Ascending aorta (tissue), 2 donors: ENCODE measurements around the gene DNAH1. TPM values are rescaled to one million over a fixed set of nuclear protein-coding genes. Genes with fewer than 3 reads are reported as not detected.

Source experiments
- DNase-seq, 2 donors: peaks; one replicate each; pipeline ENCODE4 v3.0.0-alpha.2; 2019; ENCODE audit warnings: low spot score in 2 of 2
- H3K27ac ChIP-seq, 2 donors: fragments of 200-600 bp; sonication (generic); one replicate each; pipeline ENCODE4 v1.5.1; 2016 to 2017; ENCODE audit warnings: mild to moderate bottlenecking in 1 of 2
- H3K27me3 ChIP-seq: fragments of 200-600 bp; sonication (generic); one replicate; pipeline ENCODE4 v1.5.1; 2017
- H3K36me3 ChIP-seq, 2 donors: fragments of 200-600 bp; sonication (generic); one replicate each; pipeline ENCODE4 v1.5.1; 2016
- H3K4me1 ChIP-seq, 2 donors: fragments of 200-600 bp; sonication (generic); one replicate each; pipeline ENCODE4 v1.5.1; 2016 to 2017; ENCODE audit warnings: mild to moderate bottlenecking in 1 of 2
- H3K4me3 ChIP-seq, 2 donors: fragments of 200-600 bp; sonication (generic); one replicate each; pipeline ENCODE4 v1.5.1; 2016 to 2017; ENCODE audit warnings: mild to moderate bottlenecking in 1 of 2
- H3K9me3 ChIP-seq, 2 donors: fragments of 200-600 bp; sonication (generic); one replicate each; pipeline ENCODE4 v1.5.1; 2016
- CTCF ChIP-seq, 3 experiments: fragments of 200-600 bp in 2 of 3; fragments of 450-650 bp in 1 of 3; sonication (generic) in 2 of 3; IDR thresholded peaks; one replicate each; pipeline ENCODE4 v1.5.1; 2016 to 2019; ENCODE audit warnings: antibody characterized with exemption in 3 of 3, mild to moderate bottlenecking in 1 of 3, moderate library complexity in 1 of 3
- intact Hi-C: fragments of 100-400 bp; cut with DNase I; formaldehyde crosslinking; loops from one replicate; pipeline ENCODE4 v1.15.1; 2023
- total RNA-seq: library from RNA; depleted of rRNA; stranded (reverse); fragments of >200 nt; gene quantifications from one replicate; pipeline ENCODE4 v1.1.0, GENCODE V29; 2016

Gene DNAH1
- total RNA-seq, 1 donor from 2014 or later, result 7.6 TPM

DNA sequence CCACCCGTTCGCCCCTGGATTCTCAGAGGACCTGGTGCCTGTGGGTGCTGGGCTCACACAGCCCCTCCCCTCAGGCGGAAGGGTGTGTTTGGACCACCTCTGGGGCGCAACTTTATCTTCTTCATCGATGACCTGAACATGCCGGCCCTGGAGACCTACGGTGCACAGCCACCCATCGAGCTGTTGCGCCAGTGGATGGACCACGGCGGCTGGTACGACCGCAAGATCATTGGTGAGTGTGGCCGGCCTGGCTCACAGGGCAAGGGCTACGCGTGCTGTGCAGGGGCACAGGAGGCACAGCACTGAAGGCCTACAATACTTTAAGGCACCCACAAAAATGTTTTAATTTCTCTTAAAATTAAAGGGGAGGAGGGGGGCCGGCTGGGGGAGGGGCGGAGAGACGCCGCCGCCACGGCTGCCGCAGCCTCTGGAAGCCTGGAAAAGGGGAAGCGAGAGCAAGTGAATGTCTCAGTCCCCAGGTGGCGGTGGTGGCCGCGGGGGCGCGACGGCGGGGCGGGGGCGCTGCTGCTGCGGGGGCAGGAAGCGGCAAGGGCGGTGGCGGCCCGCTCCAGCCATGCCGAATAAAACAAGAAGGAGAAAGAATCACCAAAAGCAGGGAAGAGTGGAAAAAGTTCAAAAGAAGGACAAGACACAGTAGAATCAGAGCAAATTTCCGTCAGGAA lies 56.8 kb downstream of the DNAH1 start:
- no peak overlapping the region for H3K27ac ChIP-seq
- peak overlapping the region in 1 of 2 donors; percentile 17 for H3K4me3 ChIP-seq

DNA sequence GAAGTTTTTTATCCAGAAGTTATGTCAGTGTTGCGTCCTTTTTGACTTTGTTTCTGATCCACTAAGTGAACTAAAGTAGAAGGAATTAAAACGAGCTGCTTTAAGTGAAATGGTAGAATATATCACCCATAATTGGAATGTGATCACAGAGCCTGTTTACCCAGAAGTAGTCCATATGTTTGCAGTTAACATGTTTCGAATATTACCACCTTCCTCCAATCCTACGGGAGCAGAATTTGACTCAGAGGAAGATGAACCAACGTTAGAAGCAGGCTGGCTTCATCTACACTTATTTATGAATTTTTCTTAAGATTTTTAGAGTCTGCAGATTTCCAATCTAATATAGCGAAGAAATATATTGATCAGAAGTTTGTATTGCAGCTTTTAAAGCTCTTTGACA lies 57.6 kb downstream of the DNAH1 start:
- intact Hi-C loops, result no loop called here
- no peak overlapping the region for H3K4me3 ChIP-seq
- no peak for TF ChIP-seq CTCF (IDR thresholded peaks at IDR 0.05)

More for the DNA sequence above, 56.8 kb downstream of the DNAH1 start:
- no peak for DNase-seq
- Histone ChIP-seq H3K9me3 (no peaks in the 10 kb centered on the region), H3K4me1 (no peaks in the 10 kb centered on the region), H3K36me3 (peaks cover 6 to 11% of the 10 kb centered on the region in 2 donors), H3K27me3 (no peaks in the 10 kb centered on the region)
- intact Hi-C loops, result no loop called here
- no peak for TF ChIP-seq CTCF (IDR thresholded peaks at IDR 0.05)

GRCh38 chr3:52374173-52374572 lies 58.1 kb downstream of the DNAH1 start:
- no peak for DNase-seq

More for the DNA sequence above, 57.6 kb downstream of the DNAH1 start:
- no peak for DNase-seq
- Histone ChIP-seq H3K27ac (no peak overlapping the region), H3K4me1 (no peaks in the 10 kb centered on the region), H3K27me3 (no peaks in the 10 kb centered on the region), H3K36me3 (peaks cover 6 to 11% of the 10 kb centered on the region in 2 donors), H3K9me3 (no peaks in the 10 kb centered on the region)

GRCh38 chr3:52379610-52380009 lies 63.5 kb downstream of the DNAH1 start:
- Histone ChIP-seq H3K9me3 (no peaks in the 10 kb centered on the region), H3K27me3 (no peaks in the 10 kb centered on the region), H3K27ac (no peak overlapping the region), H3K4me3 (no peak overlapping the region), H3K36me3 (peaks cover 2 to 7% of the 10 kb centered on the region in 2 donors), H3K4me1 (no peaks in the 10 kb centered on the region)
- no peak for TF ChIP-seq CTCF (IDR thresholded peaks at IDR 0.05)
- DNase-seq, result no peak
- intact Hi-C loops, result no loop called here

More at GRCh38 chr3:52374173-52374572, 58.1 kb downstream of the DNAH1 start:
- Histone ChIP-seq H3K27ac (no peak overlapping the region), H3K4me1 (no peaks in the 10 kb centered on the region), H3K4me3 (no peak overlapping the region), H3K27me3 (no peaks in the 10 kb centered on the region), H3K36me3 (peaks cover 6 to 7% of the 10 kb centered on the region in 2 donors), H3K9me3 (no peaks in the 10 kb centered on the region)
- intact Hi-C loops, result no loop called here
- TF ChIP-seq CTCF (IDR thresholded peaks at IDR 0.05), result no peak

DNA sequence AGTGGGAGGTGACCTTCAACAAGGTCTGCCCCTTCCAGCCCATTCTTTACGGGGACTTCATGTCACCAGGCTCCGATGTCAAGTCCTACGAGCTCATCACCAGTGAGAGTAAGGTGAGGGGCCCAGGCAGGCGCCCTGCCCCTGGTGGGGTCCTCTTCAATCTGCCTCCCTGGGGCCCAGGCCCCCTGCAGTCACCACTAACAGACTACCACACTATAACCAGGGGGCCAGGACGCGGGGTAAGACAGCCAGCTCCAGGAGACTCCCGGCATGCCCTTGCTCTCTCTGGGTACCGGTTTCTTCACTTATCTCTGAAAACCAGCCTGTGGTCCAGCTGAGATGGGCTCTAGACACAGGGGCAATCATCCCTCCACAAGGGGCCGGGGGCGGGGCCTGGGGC lies 63.9 kb downstream of the DNAH1 start:
- Histone ChIP-seq H3K4me1 (no peaks in the 10 kb centered on the region), H3K9me3 (no peaks in the 10 kb centered on the region), H3K36me3 (peaks cover 2 to 7% of the 10 kb centered on the region in 2 donors), H3K27ac (no peak overlapping the region), H3K27me3 (no peaks in the 10 kb centered on the region), H3K4me3 (no peak overlapping the region)
- intact Hi-C loops, result no loop called here
- no peak for TF ChIP-seq CTCF (IDR thresholded peaks at IDR 0.05)
- no peak for DNase-seq
